ENCODE measurements around the gene AADAT.

The AADAT gene

GRCh38 chr4:170080496-170080895 lies 9.3 kb downstream of the AADAT start:
- Histone ChIP-seq H4K20me1 (ENCODE audit: insufficient read depth) (no peaks in the 10 kb centered on the region), H3K4me1 (ENCODE audit: low read depth, poor library complexity, severe bottlenecking) (no peaks in the 10 kb centered on the region), H3K4me3 (IDR thresholded peaks at IDR 0.05; ENCODE audit: insufficient read depth, low read depth, low read length) (no peak overlapping the region), H2AFZ (ENCODE audit: low read depth) (no peak overlapping the region), H3K4me2 (no peak overlapping the region), H3K79me2 (ENCODE audit: insufficient read depth, low read depth) (no peaks in the 10 kb centered on the region), H3K27ac (no peak overlapping the region), H3K9ac (no peak overlapping the region), H3K36me3 (ENCODE audit: insufficient read depth) (no peaks in the 10 kb centered on the region), H3K27me3 (ENCODE audit: insufficient read depth, low read depth) (no peaks in the 10 kb centered on the region)
- TF ChIP-seq CTCF (conservative IDR thresholded peaks at IDR 0.05; ENCODE audit: low read depth, low read length), result no peak

- H3K4me2 ChIP-seq, result no peak overlapping the region
- H3K27ac ChIP-seq, result no peak overlapping the region
- no peaks in the 10 kb centered on the region for H3K79me2 ChIP-seq (ENCODE audit: insufficient read depth, low read depth)
- no peak overlapping the region for H3K9ac ChIP-seq
- no peaks in the 10 kb centered on the region for H3K36me3 ChIP-seq (ENCODE audit: insufficient read depth)
- H3K4me3 ChIP-seq (IDR thresholded peaks at IDR 0.05; ENCODE audit: insufficient read depth, low read depth, low read length), result no peak overlapping the region
- no peaks in the 10 kb centered on the region for H4K20me1 ChIP-seq (ENCODE audit: insufficient read depth)
- H2AFZ ChIP-seq (ENCODE audit: low read depth), result no peak overlapping the region
- H3K4me1 ChIP-seq (ENCODE audit: low read depth, poor library complexity, severe bottlenecking), result no peaks in the 10 kb centered on the region
- no peaks in the 10 kb centered on the region for H3K27me3 ChIP-seq (ENCODE audit: insufficient read depth, low read depth)
- no peak for TF ChIP-seq CTCF (conservative IDR thresholded peaks at IDR 0.05; ENCODE audit: low read depth, low read length)
Measured at GRCh38 chr4:170079981-170080380, 9.8 kb downstream of the AADAT start.

GRCh38 chr4:170071196-170071595 lies 18.6 kb downstream of the AADAT start:
- H3K27ac ChIP-seq, result no peak overlapping the region

GRCh38 chr4:170068438-170069128 lies 21.2 kb downstream of the AADAT start:
- H3K27me3 ChIP-seq (ENCODE audit: insufficient read depth, low read depth), result no peaks in the 10 kb centered on the region
- H4K20me1 ChIP-seq (ENCODE audit: insufficient read depth), result no peaks in the 10 kb centered on the region
- no peak overlapping the region for H3K4me3 ChIP-seq (IDR thresholded peaks at IDR 0.05; ENCODE audit: insufficient read depth, low read depth, low read length)
- H3K9ac ChIP-seq, result no peak overlapping the region
- TF ChIP-seq CTCF (conservative IDR thresholded peaks at IDR 0.05; ENCODE audit: low read depth, low read length), result no peak
- H2AFZ ChIP-seq (ENCODE audit: low read depth), result no peak overlapping the region
- no peak overlapping the region for H3K4me2 ChIP-seq
- H3K36me3 ChIP-seq (ENCODE audit: insufficient read depth), result no peaks in the 10 kb centered on the region
- H3K27ac ChIP-seq, result no peak overlapping the region
- H3K4me1 ChIP-seq (ENCODE audit: low read depth, poor library complexity, severe bottlenecking), result no peaks in the 10 kb centered on the region
- no peaks in the 10 kb centered on the region for H3K79me2 ChIP-seq (ENCODE audit: insufficient read depth, low read depth)

More at GRCh38 chr4:170071196-170071595, 18.6 kb downstream of the AADAT start:
- H3K4me3 ChIP-seq (IDR thresholded peaks at IDR 0.05; ENCODE audit: insufficient read depth, low read depth, low read length), result no peak overlapping the region
- no peaks in the 10 kb centered on the region for H4K20me1 ChIP-seq (ENCODE audit: insufficient read depth)
- no peak overlapping the region for H3K4me2 ChIP-seq
- H3K9ac ChIP-seq, result no peak overlapping the region
- no peak for TF ChIP-seq CTCF (conservative IDR thresholded peaks at IDR 0.05; ENCODE audit: low read depth, low read length)
- no peaks in the 10 kb centered on the region for H3K36me3 ChIP-seq (ENCODE audit: insufficient read depth)
- H3K27me3 ChIP-seq (ENCODE audit: insufficient read depth, low read depth), result no peaks in the 10 kb centered on the region
- H3K79me2 ChIP-seq (ENCODE audit: insufficient read depth, low read depth), result no peaks in the 10 kb centered on the region
- no peak overlapping the region for H2AFZ ChIP-seq (ENCODE audit: low read depth)
- no peaks in the 10 kb centered on the region for H3K4me1 ChIP-seq (ENCODE audit: low read depth, poor library complexity, severe bottlenecking)

All from KMS-11 (cell line).